ENCODE data around the gene SMARCD3. TPM values are rescaled to one million over a fixed set of nuclear protein-coding genes. Genes with fewer than 3 reads are reported as not detected.

SMARCD3 gene
- total and polyA plus RNA-seq, 7 donors, result 4.2 to 63.1 (median 38.8) TPM

GRCh38 chr7:151225948-151226510 is 22.5 kb downstream of the SMARCD3 start:
- no peak for DNase-seq
- TF ChIP-seq POLR2AphosphoS5 (IDR thresholded peaks at IDR 0.05) (no peak), POLR2A (IDR thresholded peaks at IDR 0.05) (no peak), EP300 (IDR thresholded peaks at IDR 0.05) (no peak)
- TF ChIP-seq, protein P1, sequence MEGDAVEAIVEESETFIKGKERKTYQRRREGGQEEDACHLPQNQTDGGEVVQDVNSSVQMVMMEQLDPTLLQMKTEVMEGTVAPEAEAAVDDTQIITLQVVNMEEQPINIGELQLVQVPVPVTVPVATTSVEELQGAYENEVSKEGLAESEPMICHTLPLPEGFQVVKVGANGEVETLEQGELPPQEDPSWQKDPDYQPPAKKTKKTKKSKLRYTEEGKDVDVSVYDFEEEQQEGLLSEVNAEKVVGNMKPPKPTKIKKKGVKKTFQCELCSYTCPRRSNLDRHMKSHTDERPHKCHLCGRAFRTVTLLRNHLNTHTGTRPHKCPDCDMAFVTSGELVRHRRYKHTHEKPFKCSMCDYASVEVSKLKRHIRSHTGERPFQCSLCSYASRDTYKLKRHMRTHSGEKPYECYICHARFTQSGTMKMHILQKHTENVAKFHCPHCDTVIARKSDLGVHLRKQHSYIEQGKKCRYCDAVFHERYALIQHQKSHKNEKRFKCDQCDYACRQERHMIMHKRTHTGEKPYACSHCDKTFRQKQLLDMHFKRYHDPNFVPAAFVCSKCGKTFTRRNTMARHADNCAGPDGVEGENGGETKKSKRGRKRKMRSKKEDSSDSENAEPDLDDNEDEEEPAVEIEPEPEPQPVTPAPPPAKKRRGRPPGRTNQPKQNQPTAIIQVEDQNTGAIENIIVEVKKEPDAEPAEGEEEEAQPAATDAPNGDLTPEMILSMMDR (IDR thresholded peaks at IDR 0.05), result no peak
- Histone ChIP-seq H3K9me3 (no peaks in the 10 kb centered on the region), H3K36me3 (peaks cover 16 to 45% (median 25%) of the 10 kb centered on the region in 4 donors), H3K4me1 (peaks cover 0 to 28% (median 20%) of the 10 kb centered on the region in 4 donors), H3K4me3 (peak overlapping the region; percentile 74 to 91 (median 86)), H3K27me3 (no peaks in the 10 kb centered on the region), H3K27ac (peak overlapping the region in 3 of 4 donors; percentile 84 to 87 (median 85))
- intact Hi-C loops (cut with DNase I), result no loop called here
- WGBS, 2 donors, result 61 to 66% methylated on average over 8 of the region's 8 CpGs

DNA sequence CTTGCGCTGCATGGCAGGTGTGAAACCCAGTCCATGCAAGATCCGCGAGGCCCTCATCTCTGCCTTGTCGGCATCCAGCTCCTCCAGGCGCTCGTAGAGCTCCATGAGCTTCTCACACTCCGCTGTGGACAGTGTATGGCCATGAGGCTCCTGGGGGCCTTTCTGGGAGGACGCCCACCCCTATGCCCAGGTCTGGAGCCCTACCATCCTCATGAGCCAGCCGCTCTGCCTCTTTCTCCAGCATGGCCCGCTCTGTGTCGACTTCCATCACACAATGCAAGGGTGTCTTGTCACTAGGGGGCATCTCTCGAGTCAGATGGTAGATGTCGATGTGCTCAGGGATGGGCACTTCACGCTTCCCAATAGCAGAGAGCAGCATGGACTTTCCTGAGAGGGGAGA is 24.8 kb downstream of the SMARCD3 start:
- Histone ChIP-seq H3K4me3 (no peak overlapping the region), H3K36me3 (peaks cover 32 to 68% (median 42%) of the 10 kb centered on the region in 4 donors), H3K4me1 (peaks cover 0 to 28% (median 20%) of the 10 kb centered on the region in 4 donors), H3K9me3 (no peaks in the 10 kb centered on the region), H3K27me3 (no peaks in the 10 kb centered on the region), H3K27ac (no peak overlapping the region)
- intact Hi-C loops (cut with DNase I), result no loop called here
- 96 to 97% methylated on average over 14 of the region's 14 CpGs for WGBS, 2 donors
- TF ChIP-seq POLR2AphosphoS5 (IDR thresholded peaks at IDR 0.05) (no peak), POLR2A (IDR thresholded peaks at IDR 0.05) (no peak), EP300 (IDR thresholded peaks at IDR 0.05) (no peak)
- TF ChIP-seq, protein P1 (IDR thresholded peaks at IDR 0.05), result no peak
- no peak for DNase-seq

GRCh38 chr7:151218170-151218569 is 30.3 kb downstream of the SMARCD3 start:
- WGBS, 2 donors, result 90 to 95% methylated on average over 9 of the region's 9 CpGs
- Histone ChIP-seq H3K36me3 (peaks cover 67 to 100% (median 72%) of the 10 kb centered on the region in 4 donors), H3K4me3 (no peak overlapping the region), H3K9me3 (no peaks in the 10 kb centered on the region), H3K4me1 (no peaks in the 10 kb centered on the region), H3K27me3 (no peaks in the 10 kb centered on the region), H3K27ac (no peak overlapping the region)
- intact Hi-C loops (cut with DNase I), result no loop called here
- no peak for TF ChIP-seq POLR2AphosphoS5 (IDR thresholded peaks at IDR 0.05)
- no peak for TF ChIP-seq EP300 (IDR thresholded peaks at IDR 0.05)
- TF ChIP-seq POLR2A (IDR thresholded peaks at IDR 0.05), result no peak
- TF ChIP-seq, protein P1 (IDR thresholded peaks at IDR 0.05), result no peak
- no peak for DNase-seq

GRCh38 chr7:151215396-151215795 is 33.1 kb downstream of the SMARCD3 start:
- Histone ChIP-seq H3K4me1 (no peaks in the 10 kb centered on the region), H3K27me3 (no peaks in the 10 kb centered on the region), H3K27ac (no peak overlapping the region), H3K9me3 (no peaks in the 10 kb centered on the region), H3K4me3 (no peak overlapping the region), H3K36me3 (peaks cover 55 to 82% (median 58%) of the 10 kb centered on the region in 4 donors)
- no peak for TF ChIP-seq POLR2AphosphoS5 (IDR thresholded peaks at IDR 0.05)
- TF ChIP-seq, protein P1 (IDR thresholded peaks at IDR 0.05), result no peak
- TF ChIP-seq EP300 (IDR thresholded peaks at IDR 0.05), result no peak
- TF ChIP-seq POLR2A (IDR thresholded peaks at IDR 0.05), result no peak
- WGBS, 2 donors, result 52 to 87% methylated on average over 5 of the region's 5 CpGs
- DNase-seq, result no peak
- intact Hi-C loops (cut with DNase I), result no loop called here

- Histone ChIP-seq H3K27me3 (no peaks in the 10 kb centered on the region), H3K27ac (no peak overlapping the region), H3K4me3 (no peak overlapping the region), H3K9me3 (no peaks in the 10 kb centered on the region), H3K4me1 (no peaks in the 10 kb centered on the region), H3K36me3 (peaks cover 42 to 67% (median 50%) of the 10 kb centered on the region in 4 donors)
- no peak for TF ChIP-seq POLR2A (IDR thresholded peaks at IDR 0.05)
- TF ChIP-seq, protein P1 (IDR thresholded peaks at IDR 0.05), result no peak
- DNase-seq, result no peak
- WGBS, 2 donors, result 84 to 92% methylated on average over 3 of the region's 3 CpGs
- intact Hi-C loops (cut with DNase I), result no loop called here
These were observed 34.7 kb downstream of the SMARCD3 start for GRCh38 chr7:151213826-151214225.
